NK-92 treated with Interleukin-12 subunit alpha and Interleukin-12 subunit beta, amount 100 ng/mL, for 24 hours (cell line): ENCODE data around the gene HOXB9.

Experiments used
- DNase-seq: peaks from one replicate; lab custom pipeline; 2025; lab: John Stamatoyannopoulos, UW

The HOXB9 gene

GRCh38 chr17:48610282-48611211 is 15.6 kb downstream of the HOXB9 start, which contains the start of gene HOXB7:
Gene HOXB7, minus strand, starts transcription at chr17:48611017. Its CDS starts 99 bp downstream, at chr17:48610918.
- peak; percentile 68 for DNase-seq

DNA sequence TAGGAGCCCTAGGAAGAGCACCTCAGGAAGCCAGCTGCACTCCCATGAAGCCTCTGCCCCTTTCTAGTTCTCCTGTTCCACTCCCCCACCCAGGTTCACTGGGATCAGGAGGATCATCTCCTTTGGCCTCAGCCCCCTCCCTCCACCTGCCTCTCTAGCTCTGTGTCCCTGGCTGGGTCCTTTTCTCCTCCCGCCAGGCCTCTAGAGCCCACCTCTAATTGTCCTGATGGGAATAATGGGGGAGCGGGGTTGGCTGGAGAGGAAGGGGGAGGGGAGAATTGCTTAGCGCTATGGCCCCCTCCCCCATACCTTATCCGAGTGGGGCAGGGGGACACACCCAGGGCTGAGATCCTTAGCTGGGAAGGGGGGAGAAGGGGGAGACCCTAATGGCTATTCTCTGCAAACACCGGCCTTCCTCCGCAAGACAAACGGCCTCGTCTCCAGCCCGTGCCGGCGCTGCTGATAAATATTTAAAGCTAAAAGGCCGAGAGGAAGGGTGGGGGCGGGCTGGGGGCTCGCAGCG is 16.3 kb downstream of the HOXB9 start:
- no peak for DNase-seq

- DNase-seq, result no peak
Measured at GRCh38 chr17:48609033-48609432, 17.1 kb downstream of the HOXB9 start.

GRCh38 chr17:48608494-48608834 is 17.7 kb downstream of the HOXB9 start:
- no peak for DNase-seq

GRCh38 chr17:48606892-48607614 is 19.1 kb downstream of the HOXB9 start:
- no peak for DNase-seq

DNA sequence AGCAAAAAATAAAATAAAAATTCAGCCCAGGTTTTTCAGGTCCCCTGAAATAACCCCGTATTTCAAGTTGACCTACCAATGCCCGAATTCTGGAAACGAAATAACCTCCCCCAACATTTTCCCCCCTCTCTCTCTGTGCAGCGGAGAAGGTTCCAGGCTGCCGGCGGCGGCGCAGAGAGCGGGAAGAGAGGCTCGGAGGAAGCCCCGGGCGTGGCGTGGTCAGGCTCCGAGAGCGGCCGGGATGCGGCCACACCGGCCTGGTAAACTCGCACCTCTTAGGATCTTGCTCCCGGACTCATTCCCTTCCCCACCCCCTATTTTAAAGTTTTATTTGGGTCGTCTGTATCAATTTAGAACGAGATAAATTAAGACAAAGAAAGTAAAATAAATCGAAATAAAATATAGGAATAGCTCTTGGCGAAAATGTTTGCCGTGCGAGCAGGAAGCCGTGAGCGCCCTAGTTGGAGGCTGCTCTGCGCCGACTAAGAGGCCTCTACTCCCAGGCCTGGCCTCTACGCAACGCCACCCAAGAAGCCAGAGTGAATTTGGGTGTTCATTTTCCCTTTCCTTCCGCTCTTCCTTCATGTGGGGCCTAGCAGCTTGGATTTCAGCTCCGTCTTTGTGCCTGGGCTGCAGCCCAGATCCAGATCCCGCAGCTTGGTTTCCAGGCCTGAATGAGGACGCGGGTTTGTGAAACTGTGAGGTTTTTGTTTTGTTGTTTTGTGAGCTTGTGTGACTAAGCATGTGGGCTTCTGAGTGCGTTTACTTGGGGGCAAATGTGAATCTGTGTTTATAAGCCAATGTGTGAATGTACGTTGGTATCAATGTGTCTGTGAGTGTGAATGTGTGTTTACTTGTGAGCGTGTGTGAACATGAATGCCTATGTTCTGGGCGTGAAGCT is 19.9 kb downstream of the HOXB9 start:
- no peak for DNase-seq

GRCh38 chr17:48605409-48605919 is 20.7 kb downstream of the HOXB9 start:
- DNase-seq, result no peak

DNA sequence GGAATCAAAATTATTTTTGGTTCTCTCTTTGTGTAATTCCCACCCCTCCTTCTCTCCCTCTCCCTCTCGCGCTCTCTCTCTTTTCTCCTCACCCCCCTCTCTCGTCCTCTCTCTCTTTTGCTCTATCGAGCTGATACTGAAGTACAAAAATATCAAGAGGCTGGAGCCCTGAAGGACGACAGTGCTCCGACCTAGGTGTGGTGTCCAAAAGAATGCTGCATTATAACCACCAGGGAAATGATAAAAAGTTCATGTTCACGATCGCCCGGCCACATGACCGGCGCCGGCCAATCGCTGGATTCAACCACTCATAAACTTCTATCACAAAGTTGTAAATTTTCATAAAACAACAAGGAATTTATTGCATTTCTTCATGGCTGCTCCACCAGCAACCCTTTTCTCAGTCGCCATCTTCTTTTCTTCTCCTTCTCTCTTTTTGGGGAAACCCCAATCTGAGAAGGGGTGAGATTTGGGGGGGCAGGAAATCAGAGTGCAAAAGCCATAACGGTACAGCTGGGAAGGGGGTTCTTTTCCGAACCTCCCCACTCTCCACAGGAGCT is 21.3 kb downstream of the HOXB9 start, which contains the start of gene HOXB6:
Gene HOXB6 (minus strand): TSS at position 217 of the 560 bp plus-strand sequence. CDS start 6,836 bp downstream, outside the sequence.
- no peak for DNase-seq

- no peak for DNase-seq
Measured at GRCh38 chr17:48603959-48604769, 22.0 kb downstream of the HOXB9 start.

DNA sequence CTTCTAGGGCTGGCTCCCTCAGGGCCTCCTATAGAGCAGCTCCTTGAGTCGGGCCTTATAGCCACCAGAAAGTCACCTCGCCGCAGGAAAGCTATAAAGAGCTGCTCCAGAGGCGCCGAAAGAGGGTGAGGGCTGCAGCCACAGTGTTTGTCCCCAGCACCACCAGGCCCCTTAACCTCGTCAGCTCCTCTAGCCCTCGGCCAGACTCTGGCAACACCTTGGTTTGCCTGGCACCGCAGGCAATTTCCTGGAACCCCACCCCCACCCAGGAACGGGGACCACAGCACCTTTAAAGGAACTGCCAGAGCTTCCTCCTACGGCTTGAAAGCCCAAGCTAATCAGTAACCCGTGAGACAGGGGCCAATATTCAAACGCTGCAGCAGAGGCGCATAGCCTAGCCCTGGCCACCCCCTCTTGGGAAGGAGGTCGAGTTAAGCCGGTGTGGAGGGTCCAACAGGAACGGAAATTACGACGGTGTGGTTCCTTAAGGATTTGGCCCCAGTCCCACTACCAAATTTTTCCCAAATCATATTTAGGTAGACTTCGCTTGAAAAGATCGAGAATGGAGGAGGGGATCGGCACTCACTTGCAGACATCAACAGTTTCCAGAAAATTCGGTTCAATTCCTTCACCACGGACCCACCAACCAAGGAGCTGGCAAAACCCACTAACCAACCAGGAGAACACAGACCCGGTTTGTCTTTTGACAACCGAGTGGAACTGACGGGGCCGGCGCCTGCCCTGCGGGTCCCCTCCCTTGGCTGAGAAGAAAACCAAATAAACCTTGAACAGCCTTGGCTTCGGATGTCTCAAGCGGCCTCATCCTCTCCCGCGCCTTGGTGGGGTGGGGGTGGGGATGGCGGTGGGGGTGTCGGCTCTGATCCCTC is 24.4 kb downstream of the HOXB9 start:
- no peak for DNase-seq

DNA sequence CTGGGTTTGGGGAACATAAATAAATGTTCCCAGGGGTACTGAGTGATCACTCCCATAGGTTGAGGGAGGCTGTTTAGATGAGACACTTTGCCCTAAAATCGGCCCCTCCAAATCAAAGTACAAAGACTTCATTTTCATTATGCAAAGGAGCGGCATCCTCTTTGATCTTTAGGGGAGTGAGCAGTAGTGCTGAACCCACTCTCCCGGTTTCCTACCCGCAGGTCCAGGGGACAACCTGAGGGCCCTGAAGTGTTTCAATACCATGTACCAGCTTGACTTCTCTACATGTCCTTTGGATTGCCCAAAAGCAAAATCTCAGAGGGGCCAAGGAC is 25.0 kb downstream of the HOXB9 start:
- no peak for DNase-seq

GRCh38 chr17:48600244-48601098 is 25.7 kb downstream of the HOXB9 start:
- DNase-seq, result no peak

DNA sequence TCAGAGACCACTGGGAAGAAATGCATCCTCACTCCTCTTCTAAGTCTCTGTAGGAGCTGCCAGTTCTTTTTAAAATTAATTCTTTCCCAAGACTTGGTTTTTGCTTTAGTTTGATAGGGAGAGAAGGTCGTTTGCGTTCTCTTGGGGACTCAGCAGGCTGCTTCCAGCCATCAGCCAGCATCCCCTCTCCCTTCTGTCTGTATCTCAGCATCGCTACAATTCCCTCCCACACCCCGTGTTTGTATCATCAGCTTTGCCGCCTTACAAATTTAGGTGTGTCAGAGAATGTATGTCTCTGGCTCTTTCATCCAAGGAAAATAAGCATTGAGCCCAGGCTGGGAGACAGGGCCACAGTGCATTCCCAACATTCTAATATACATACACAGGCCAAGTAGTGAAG is 26.8 kb downstream of the HOXB9 start:
- DNase-seq, result no peak

- DNase-seq, result no peak
Measured at GRCh38 chr17:48598736-48599135, 27.4 kb downstream of the HOXB9 start.

- DNase-seq, result no peak
Measured at GRCh38 chr17:48597778-48598631, 28.2 kb downstream of the HOXB9 start.

GRCh38 chr17:48597528-48597777 is 28.7 kb downstream of the HOXB9 start:
- no peak for DNase-seq

DNA sequence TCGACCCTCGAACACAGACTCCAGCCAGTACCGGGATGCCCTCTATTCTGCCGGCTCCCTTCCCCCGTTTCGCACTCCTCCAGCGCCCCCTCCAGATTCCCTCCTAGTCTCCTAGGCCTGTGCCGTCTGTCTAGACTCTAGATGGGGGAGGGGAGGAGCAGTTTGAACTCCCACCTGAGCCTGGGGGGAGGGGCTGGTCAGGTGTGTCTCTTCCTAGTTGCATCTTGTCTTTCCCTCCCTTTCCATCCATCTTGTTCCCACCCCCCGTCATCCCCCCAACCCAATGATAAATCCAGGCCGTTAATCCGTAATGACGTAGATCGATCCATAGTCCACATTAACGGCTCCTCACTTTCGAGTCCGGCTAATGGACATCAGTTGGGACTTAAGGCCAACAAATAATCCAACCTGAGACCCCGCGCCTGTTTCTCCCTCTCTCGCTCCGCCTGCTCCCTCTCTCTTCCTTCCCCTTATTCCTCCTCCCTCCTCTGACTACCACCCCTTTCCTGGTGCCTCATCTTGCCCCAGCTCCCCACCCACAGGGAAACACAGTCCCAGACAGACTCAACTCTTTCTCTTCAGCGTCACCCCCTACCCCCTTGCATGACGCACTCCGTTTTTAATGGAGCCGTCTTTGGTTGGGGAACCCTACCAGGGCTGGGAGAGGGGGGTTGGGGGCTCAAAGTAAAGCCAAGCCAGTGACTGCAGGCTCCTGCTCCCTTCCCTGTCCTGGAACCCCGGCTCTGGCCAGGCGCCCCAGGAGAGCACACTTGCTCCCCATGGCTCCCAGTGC is 29.2 kb downstream of the HOXB9 start:
- no peak for DNase-seq
